GM21528 (cell line): ENCODE measurements around the gene CEP68.

Source experiments
- ATAC-seq: cut with Tn5 transposase; IDR thresholded peaks from one replicate; pipeline ENCODE4 v1.9.1; 2021; ENCODE audit warnings: mild to moderate bottlenecking, moderate library complexity; ENCODE audit not compliant: unreplicated experiment, low FRiP score

Gene CEP68

DNA sequence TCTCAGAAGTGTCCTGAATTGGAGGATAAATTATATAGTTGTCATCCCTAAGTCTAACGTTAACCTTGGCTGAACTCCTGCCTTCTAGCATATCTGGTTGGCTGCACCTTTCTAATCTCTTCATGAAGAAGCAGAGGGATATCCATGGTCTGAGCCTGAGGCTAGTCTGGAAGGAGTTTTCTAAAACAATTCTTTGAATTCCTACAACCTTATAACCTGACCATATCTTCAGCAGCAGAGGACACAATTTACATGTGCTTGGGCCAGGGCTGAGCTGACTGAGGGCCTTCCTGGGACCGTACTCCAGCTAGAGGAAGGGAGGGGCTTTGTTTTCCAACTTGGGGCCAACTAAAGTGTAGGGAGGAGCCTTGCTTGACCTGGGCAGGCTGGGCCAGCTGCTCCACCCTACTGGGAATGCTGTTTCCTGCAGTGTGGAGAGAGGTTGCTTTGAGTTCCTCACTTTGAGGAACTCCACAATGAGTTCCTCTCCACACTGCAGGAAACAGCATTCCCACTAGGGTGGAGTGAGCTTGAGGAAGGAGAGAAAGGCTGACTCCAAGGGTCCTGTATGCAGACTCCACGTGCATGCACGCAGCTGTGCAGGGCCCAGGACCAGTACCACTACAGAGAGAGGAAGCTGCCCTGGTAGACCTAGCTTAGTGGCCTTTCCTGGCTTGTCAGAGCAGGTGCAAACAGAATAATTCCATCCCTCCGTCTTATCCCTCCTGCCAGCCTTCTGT, 19.6 kb downstream of the CEP68 start:
- ATAC-seq, result no peak

DNA sequence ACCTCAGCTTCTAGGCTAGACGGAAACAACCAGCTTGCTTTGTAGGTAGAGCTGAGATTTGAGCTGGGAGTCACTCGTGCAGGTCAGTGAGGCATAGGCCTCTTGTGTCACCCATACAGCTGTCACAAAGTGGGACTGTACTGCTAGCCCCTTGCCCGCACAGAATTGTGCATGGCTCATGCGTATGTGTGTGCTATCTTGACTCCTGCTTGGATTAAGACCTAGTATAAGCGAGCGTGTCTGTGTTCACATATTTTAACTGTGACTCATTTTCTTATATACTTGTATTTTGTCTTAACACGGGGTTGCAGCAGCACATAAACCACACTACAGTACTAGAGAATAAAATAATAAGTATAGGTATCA, 20.1 kb downstream of the CEP68 start:
- no peak for ATAC-seq

DNA sequence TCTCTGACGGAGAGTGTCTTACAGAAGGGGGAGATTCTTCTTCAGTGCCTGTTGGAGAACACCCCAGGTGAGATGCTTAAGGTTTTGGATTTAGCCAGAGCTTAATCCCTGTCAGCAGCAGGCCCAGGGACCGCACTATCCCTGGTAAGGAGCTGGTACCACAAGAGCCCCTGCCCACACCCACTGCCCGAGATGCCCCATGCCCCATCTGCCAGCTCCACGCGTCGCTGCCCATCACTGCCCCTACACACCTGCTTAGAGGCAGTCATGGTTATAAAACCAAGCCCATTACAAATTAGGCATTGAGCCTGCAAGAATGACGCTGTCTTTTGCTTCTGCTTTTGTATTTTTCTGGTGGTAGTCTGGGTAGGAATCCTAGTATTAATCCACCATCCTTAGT, 21.7 kb downstream of the CEP68 start:
- no peak for ATAC-seq

DNA sequence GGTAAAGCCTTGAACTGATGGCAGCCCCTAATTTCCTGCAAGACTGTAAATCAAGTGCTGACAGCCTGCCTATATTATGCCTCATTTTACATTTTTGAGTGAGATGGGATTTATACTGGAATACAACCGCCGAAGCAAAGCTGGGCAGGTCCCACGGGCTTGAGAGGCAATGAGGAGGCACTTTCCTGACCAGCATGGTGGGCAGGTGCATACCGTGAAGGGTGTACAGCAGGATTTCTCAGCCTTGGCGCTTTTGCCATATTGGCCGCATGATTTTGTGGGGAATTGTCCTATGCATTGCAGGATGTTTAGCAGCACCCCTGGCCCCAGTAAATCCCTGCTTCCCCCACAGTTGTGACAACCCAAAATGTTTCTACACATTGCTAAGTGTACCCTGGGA, 22.8 kb downstream of the CEP68 start:
- ATAC-seq, result no peak

DNA sequence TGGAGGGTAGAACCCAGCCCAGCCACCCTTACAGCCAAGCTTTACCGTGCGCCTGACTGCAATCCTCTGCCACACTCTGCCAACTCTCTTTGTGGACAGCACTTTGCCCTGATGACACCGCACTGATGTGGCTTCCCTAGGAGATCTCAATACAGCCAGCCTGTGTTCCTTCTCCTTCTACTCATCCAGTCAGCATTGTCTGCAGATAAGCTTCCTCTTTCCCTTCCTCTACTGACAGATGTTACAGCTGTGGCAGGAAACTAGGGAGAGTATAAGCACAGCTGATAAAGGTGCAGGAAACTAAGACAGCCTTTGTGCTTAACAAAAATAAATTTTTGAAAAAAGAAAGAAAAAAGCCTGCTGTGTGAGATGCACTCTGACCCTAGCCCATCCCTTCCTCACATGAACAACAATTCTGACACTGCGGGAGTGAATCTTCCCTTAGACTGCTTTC, 25.0 kb downstream of the CEP68 start:
- no peak for ATAC-seq

DNA sequence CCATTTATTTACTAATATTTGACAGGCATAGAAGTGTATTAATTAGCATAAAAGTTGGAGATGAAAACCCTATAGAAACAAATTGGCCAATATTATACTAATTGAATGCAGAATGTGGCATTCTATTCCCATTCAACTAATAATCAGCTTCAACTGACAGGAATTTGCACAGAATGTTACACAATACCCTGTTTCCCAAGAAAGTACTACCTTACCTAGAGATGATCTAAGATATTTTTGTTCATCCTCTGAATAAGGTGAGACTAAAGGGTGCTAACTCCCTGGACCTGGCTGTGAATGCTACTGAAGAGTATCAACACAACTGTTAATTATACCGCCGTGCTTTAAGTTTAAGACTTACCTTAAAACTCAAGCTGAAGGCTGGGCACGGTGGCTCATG, 28.9 kb downstream of the CEP68 start:
- ATAC-seq, result no peak

DNA sequence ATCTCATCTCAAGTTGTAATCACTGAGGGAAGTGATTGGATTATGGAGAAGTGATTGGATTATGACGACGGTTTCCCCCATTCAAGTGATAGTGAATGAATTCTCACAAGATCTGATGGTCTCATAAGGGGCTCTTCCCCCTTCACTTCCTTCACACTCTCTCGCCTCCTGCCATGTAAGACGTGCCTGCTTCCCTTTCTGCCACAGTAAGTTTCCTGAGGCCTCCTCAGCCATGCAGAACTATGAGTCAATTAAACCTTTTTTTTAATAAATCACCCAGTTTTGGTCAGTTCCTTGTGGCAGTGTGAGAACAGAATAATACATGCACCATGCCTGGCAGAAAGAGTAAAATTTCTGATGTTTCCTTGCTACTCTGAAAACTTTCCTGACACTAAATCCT, 36.6 kb downstream of the CEP68 start:
- no peak for ATAC-seq

DNA sequence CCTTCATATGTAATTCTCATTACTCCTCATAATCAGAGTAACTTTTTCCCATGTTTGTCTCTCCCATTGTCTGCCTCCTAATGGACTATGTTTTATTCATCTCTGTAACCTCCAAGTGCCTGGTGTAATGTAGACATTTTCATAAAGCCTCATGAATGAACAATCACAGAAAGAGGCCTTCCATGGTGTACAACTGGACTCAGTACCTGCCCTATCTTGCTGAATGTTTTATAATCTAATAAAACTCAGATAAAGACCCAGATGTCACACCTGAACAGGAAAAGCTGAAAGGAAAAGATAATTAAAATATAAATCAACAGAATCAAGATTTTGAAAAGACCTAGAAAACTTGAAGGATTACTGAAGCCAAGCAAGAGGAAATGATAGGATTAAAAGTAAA, 37.0 kb downstream of the CEP68 start:
- ATAC-seq, result no peak

DNA sequence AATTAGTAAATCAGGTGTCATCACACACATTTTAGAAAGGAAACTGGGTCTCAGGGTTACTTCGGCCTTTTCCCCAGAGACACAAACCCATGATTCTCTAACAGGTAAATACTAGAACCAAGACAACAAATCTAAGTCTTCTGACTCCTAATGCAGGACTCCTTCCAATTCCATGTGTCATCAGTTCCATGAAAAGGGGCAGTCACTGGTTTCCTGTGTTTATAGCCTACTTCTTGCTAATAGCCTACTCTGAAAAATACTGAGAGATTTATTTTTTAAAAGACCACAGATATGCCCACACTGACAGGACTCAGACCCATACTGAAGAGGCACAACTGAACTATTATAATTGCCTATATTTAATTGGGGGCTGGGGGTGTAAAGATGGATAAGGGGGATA, 40.7 kb downstream of the CEP68 start:
- no peak for ATAC-seq

DNA sequence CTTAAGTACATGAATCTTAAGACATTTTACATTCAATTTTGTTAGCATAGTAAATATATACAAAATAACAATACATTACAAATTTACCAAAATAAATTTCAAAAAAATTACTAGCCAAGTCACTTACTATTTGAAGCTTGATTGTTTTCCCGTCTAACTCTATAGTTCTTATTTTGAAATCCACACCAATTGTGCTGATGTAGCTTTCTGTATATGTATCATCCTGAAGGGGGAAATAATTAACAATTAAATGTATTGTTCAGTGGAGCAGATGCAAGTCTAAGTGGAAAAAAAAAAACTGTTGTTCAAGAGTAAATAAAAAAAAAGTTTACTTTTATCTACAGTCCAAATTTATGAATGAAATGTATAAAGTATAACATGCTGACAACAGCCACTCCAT, 41.6 kb downstream of the CEP68 start:
- no peak for ATAC-seq

DNA sequence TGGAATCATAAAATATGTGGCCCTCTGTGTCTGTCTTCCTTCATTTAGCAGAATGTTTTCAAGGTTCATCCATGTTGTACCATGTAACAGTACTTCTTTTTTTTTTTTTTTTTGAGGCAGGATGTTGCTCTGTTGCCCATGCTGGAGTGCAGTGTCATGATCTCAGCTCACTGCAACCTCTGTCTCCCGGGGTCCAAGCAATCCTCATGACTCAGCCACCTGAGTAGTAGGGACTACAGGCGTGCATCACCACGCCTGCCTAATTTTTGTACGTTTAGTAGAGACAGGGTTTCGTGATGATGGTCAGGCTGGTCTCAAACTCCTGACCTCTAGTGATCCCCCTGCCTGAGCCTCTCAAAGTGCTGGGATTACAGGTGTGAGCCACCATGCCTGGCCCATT, 42.5 kb downstream of the CEP68 start:
- no peak for ATAC-seq

DNA sequence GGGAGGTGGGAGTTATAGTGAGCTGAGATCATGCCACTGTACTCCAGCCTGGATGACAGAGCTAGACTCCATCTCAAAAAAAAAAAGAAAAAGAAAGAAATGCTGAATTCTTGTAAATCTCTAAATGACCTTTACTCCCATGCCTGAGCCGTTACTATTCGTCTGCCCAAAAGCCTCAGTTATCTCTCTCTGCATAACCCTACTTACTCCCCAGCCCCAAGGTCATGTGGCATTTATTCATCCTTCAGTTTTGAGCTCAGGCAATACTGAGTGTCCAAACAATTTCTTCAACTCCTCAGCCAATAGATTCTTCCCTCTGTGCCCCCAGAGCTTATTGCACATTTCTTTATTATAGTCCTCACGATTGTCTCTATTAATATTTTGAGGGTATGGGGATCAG, 44.9 kb downstream of the CEP68 start:
- ATAC-seq, result no peak

DNA sequence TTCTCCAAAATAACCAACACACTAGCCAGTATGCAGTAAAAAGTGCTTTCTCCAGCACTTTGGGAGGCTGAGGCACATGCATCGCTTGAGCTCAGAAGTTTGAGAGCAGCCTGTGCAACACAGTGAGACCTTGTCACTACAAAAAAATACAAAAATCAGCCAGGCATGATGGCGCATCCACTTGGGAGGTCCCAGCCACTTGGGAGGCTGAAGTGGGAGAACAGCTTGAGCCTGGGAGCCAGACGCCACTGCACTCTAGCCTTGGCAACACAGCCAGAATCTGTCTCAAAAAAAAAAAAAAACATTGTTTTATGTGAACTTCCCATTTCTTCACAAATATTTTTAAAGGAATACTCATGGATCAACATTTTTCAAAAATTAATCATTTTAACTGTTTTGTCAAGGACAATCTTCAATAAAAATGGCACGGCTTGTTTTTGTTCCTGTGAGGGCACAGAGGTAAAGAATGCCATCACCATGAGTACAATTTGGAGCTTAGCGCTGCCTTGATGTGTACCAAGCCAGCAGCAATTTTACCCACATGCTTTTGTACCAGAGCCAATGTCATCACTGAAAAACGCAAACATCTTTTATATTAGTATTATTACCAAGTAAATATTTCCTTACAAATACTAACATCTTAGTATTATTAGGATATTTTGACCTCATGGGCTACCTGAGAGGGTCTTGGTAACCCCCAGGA, 46.9 kb downstream of the CEP68 start:
- no peak for ATAC-seq

DNA sequence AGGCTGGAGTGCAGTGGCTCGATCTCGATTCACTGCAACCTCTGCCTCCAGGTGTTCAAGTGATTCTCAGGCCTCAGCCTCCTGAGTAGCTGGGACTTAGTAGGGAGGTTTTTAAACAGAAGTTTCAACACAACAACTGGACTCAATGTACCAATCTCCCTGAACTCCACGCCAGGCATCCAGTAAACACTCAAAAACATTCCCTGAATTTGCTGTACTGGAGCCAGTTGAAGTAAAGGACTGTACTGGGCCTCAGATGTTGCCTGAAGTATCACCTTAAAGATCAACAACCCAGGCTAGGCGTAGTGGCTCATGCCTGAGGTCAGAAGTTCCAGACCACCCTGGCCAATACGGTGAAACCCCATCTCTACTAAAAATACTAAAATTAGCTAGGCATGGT, 51.3 kb downstream of the CEP68 start:
- no peak for ATAC-seq

DNA sequence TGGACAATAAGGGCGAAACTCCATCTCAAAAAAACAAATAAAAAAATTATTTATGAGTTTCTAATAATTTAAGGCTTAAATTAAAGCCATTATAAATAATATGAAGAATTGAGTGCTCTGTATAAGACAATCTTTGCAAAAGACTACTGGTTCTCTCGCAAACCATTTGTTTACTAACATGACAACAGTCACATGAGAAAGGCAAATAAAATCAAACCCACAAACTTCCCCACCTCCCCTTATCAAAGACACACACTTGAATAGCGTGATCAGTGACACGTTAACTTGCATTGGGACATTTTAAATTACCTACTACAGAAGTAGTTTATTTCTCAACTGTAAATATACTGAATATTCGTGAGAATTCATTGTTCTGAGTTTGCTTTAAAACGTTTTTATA, 52.6 kb downstream of the CEP68 start:
- ATAC-seq, result no peak

DNA sequence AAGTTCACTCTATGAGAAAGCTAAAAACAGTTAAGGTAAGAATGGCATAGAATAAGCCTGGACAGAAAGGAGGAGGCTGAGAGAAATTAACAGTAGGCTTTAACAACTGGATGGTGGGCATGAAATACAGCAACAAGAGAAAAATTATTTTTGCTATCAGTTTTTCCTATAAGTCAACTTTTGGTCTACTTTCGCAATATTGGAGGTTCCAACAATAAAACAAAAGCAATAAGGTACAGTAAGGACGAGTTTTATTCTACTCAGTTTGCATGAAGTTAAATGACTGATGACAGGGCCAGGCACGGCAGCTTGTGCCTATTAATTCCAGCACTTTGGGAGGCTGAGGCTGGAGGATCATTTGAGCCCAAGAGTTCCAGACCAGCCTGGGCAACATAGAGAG, 56.4 kb downstream of the CEP68 start:
- ATAC-seq, result no peak

DNA sequence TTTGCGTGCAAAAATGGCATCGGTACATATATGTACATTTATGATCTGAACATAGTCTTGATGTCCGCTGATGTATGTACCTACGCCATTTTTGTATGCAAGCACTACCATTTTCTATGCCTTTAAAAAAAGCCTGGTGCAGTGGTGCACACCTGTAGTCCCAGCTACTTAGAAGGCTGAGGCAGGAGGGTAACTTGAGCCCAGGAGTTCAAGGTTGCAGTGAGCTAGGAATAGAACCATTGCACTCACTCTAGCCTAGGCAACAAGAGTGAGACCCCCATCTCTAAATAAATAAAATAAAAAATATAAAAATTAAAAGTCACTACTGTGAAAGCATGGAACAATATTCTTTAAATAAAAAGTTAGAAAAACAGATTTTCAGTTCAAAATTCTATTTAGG, 57.0 kb downstream of the CEP68 start:
- ATAC-seq, result no peak

DNA sequence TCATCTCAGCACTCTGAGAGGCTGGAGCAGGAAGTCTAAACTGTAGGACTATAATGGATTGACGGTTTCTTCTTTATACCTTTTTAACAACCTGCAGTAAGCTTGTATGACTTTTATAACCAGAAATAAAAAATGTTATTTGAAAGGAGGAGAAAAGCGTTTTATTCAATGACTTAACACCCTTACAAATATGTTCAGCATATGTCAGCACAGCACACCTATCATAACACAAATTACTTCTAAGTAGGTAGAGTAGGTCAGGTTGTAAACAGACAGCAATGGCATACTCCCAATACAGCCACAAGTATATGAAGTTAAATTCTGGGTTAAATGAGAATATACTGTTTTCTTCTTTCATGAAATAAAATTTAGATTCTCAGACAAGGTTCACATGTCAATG, 57.6 kb downstream of the CEP68 start:
- no peak for ATAC-seq

DNA sequence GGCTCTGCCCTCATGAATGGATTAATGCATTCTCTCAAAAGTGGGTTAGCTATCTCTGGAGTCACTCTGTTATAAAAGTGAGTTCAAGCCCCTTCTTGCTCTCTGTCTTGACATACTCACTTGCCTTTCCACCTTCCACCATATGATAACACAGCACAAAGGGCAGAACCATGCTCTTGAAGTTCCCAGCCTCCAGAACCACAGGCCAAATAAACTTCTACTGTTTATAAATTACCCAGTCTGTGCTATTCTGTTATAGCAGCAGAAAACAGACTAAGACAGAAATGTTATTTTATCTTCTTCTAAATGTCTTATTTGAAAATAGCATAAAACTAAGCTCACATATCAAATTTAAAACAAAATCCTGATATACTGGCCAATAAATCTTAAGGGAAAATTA, 58.7 kb downstream of the CEP68 start:
- no peak for ATAC-seq

DNA sequence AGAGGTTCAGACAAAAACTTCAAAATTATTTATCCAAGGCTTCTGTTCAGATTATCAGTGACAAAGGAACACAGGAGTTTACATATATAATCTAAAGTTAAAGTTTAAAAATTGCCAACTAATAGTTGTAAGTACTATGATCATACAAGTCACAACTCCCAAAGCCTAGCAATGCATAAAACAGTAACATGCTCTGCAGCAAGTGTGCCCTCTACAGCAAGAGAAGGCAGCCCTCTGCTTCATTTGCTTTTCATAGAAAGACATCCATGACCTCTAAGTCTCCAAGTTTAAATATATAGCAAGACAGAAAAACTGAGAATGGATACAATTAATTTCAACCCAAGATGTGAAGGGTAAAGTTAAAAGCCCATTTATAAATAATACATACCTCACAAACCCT, 60.4 kb downstream of the CEP68 start:
- no peak for ATAC-seq

DNA sequence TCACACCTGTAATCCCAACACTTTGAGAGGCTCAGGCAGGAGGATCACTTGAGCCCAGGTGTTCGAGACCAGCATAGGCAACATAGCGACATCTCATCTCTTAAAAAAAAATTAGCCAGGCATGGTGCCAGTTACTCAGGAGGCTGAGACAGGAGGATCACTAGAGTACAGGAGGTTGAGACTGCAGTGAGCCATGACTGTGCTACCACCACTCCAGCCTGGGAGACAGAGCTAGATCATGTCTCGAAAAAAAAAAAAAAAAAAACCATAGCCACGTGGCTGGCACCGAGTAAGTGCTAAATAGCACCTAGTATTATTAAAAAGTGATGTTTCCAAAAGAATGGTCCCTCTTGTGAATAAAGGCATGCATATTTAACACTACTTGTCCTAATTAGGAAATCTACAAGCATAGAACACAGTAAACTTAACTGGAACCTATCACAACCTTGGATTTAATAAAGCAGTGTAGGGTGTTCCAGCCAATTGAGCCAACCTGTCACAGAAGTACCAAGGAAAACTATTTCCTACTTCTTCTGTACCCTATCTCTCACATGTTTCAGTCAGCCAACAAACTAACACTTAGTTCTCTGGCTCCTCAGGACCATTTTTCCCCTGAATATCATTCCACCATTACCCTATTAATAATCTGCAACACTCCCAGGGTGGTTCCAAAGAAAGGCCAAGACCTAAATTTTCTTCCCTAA, 64.9 kb downstream of the CEP68 start:
- ATAC-seq, result no peak

DNA sequence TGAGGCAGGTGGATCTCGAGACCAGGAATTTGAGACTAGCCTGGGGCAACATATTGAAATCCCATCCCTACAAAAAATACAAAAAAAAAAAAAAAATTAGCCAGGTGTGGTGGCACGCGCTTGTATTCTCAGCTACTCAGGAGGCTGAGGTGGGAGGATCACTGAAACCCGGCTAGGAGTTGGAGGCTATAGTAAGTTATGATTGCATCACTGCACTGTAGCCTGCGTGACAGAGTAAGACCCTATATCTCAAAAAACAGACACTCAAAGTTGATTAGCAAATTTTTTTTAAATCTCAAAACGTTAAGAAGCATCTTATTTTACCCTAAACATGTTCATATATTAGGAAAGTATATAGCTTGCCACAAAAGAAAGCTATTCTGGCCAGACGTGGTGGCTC, 66.1 kb downstream of the CEP68 start:
- no peak for ATAC-seq
